Measurements from ENCODE around the gene ANGPTL4. TPM values are rescaled to one million over a fixed set of nuclear protein-coding genes. Genes with fewer than 3 reads are reported as not detected.
A peak's percentile ranks its signal among the peaks of the same experiment; 100 is the strongest.

Gene ANGPTL4
- total and polyA plus RNA-seq, 9 of the 15 experiments (the other 6 are each of a cell fraction or from before 2014, with no cell fraction given) = 0.05 to 0.77 (median 0.22) TPM; not detected in 4

- TF ChIP-seq POLR2G (IDR thresholded peaks at IDR 0.05; ENCODE audit: low read depth, low read length) (peak; percentile 52; the same call in 1 of the 2 replicates), ZNF778 (CRISPR knock-in tag; IDR thresholded peaks at IDR 0.05) (no peak)
- WGBS (ENCODE audit: insufficient coverage, low coverage, missing lambda C conversion rate) = 87% methylated on average over 36 of the region's 44 CpGs
- H4K20me1 ChIP-seq (replicated peaks; ENCODE audit: control insufficient read depth, insufficient read depth, low read length) = peaks cover 4% of the 10 kb centered on the region
- no peak overlapping the region for H3K4me2 ChIP-seq (ENCODE audit: insufficient read depth, low read length)
- no peak overlapping the region for H3K4me3 ChIP-seq
- no peak for ATAC-seq
- H3K36me3 ChIP-seq (ENCODE audit: control insufficient read depth, insufficient read depth, low read length) = peaks cover 33% of the 10 kb centered on the region; the same call in 1 of the 3 replicates
- peaks cover 0 to 31% of the 10 kb centered on the region in 2 experiments; a peak in 2 of 5 replicates for H3K4me1 ChIP-seq (replicated peaks in 1 of 2; ENCODE audit: control insufficient read depth in 2 of 2, insufficient read depth in 2 of 2, low read length in 2 of 2)
- no peak for DNase-seq (ENCODE audit: extremely low read depth in 1 of 4, low spot score in 3 of 4)
- H3K9me1 ChIP-seq (ENCODE audit: control insufficient read depth, insufficient read depth, low read length) = peaks cover 4% of the 10 kb centered on the region
- H3K9ac ChIP-seq (ENCODE audit: insufficient read depth in 1 of 2, low read depth in 2 of 2, low read length in 2 of 2) = no peak overlapping the region
- intact Hi-C loops (cut with micrococcal nuclease) = no loop called here
- in situ Hi-C loops (cut with MboI) = no loop called here
- no peaks in the 10 kb centered on the region for H3K9me3 ChIP-seq (replicated peaks; ENCODE audit: control insufficient read depth, insufficient read depth, low read depth, low read length)
- BruUV-seq (replicated peaks) = no TSS peak
- H3K79me2 ChIP-seq (ENCODE audit: control insufficient read depth, insufficient read depth, low read length) = peaks cover under 1% of the 10 kb centered on the region; the same call in 1 of the 3 replicates
- FAIRE-seq = no peak
- H3K27ac ChIP-seq (ENCODE audit: extremely low read depth, low read depth, low read length) = no peak overlapping the region
- no peak overlapping the region for H2AFZ ChIP-seq (ENCODE audit: low read depth, low read length)
- H3K27me3 ChIP-seq (ENCODE audit: control insufficient read depth in 2 of 2, insufficient read depth in 2 of 2, low read length in 2 of 2) = no peaks in the 10 kb centered on the region
- CTCF ChIA-PET (ENCODE audit: low intra/inter-chr PET ratio) = no interaction called here
- POLR2A ChIA-PET = interaction anchor here (0.5 to 1.1 kb wide), 3 partner anchors 9 to 67 kb away, joined by 3 read pairs; no protein-coding TSS in a partner anchor
These were observed 39.3 kb downstream of the ANGPTL4 start for GRCh38 chr19:8403098-8403819.

DNA sequence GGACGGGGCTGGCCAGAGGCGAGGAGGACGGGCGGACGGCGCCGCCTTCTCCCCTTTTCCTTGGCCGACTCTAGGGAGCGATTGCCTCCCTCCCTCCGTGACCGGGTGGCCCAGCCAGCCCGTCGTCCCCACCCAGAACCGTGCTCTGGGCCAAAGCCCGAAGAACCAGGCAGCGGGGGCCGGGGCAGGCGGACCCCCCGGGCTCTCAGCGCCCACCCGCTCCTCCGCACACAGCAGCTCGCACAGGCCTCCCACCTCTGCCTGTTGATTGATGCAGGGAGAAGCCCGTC, 39.8 kb downstream of the ANGPTL4 start:
- 90% methylated on average over 2 of the region's 24 CpGs for WGBS (ENCODE audit: insufficient coverage, low coverage, missing lambda C conversion rate)
- POLR2A ChIA-PET = interaction anchor here (0.6 to 1.2 kb wide), 2 partner anchors 9 to 10 kb away, joined by 3 read pairs; no protein-coding TSS in a partner anchor
- no peak for FAIRE-seq

More for the DNA sequence above, 39.8 kb downstream of the ANGPTL4 start:
- no peak for ATAC-seq
- peaks cover 4% of the 10 kb centered on the region for H3K9me1 ChIP-seq (ENCODE audit: control insufficient read depth, insufficient read depth, low read length)
- peaks cover 33% of the 10 kb centered on the region; the same call in 1 of the 3 replicates for H3K36me3 ChIP-seq (ENCODE audit: control insufficient read depth, insufficient read depth, low read length)
- DNase-seq (ENCODE audit: extremely low read depth in 1 of 4, low spot score in 3 of 4) = no peak
- H3K4me3 ChIP-seq = no peak overlapping the region
- no peak overlapping the region for H3K9ac ChIP-seq (ENCODE audit: insufficient read depth in 1 of 2, low read depth in 2 of 2, low read length in 2 of 2)
- in situ Hi-C loops (cut with MboI) (no loop called here), intact Hi-C loops (cut with micrococcal nuclease) (no loop called here)
- CTCF ChIA-PET (ENCODE audit: low intra/inter-chr PET ratio) = no interaction called here
- no peaks in the 10 kb centered on the region for H3K9me3 ChIP-seq (replicated peaks; ENCODE audit: control insufficient read depth, insufficient read depth, low read depth, low read length)
- TF ChIP-seq POLR2G (IDR thresholded peaks at IDR 0.05; ENCODE audit: low read depth, low read length) = peak; percentile 8; the same call in 1 of the 2 replicates
- no peak for TF ChIP-seq ETS2 (tag; IDR thresholded peaks at IDR 0.05; ENCODE audit: borderline replicate concordance, poor library complexity, severe bottlenecking)
- BruUV-seq (replicated peaks) = TSS peak; percentile 55
- H3K79me2 ChIP-seq (ENCODE audit: control insufficient read depth, insufficient read depth, low read length) = no peaks in the 10 kb centered on the region
- no peak overlapping the region for H3K27ac ChIP-seq (ENCODE audit: extremely low read depth, low read depth, low read length)
- H2AFZ ChIP-seq (ENCODE audit: low read depth, low read length) = no peak overlapping the region
- no peaks in the 10 kb centered on the region for H4K20me1 ChIP-seq (replicated peaks; ENCODE audit: control insufficient read depth, insufficient read depth, low read length)
- H3K27me3 ChIP-seq (ENCODE audit: control insufficient read depth in 2 of 2, insufficient read depth in 2 of 2, low read length in 2 of 2) = no peaks in the 10 kb centered on the region
- no peak overlapping the region for H3K4me2 ChIP-seq (ENCODE audit: insufficient read depth, low read length)
- peaks cover 0 to 28% of the 10 kb centered on the region in 2 experiments; a peak in 2 of 5 replicates for H3K4me1 ChIP-seq (replicated peaks in 1 of 2; ENCODE audit: control insufficient read depth in 2 of 2, insufficient read depth in 2 of 2, low read length in 2 of 2)
